ENCODE measurements around the gene RNASEH1.

The RNASEH1 gene

GRCh38 chr2:3532941-3533340 is 25.2 kb downstream of the RNASEH1 start:
- no peak overlapping the region for H3K4me3 ChIP-seq (ENCODE audit: low read depth, low read length)
- H3K4me1 ChIP-seq (ENCODE audit: control insufficient read depth, insufficient read depth, low read length), result peaks cover 11% of the 10 kb centered on the region; the same call in 1 of the 2 replicates
- no peaks in the 10 kb centered on the region for H3K27me3 ChIP-seq (ENCODE audit: control insufficient read depth, insufficient read depth, low read length)
- no peak overlapping the region for H3K27ac ChIP-seq (ENCODE audit: low read depth, low read length)
- H3K9me3 ChIP-seq (ENCODE audit: control insufficient read depth, insufficient read depth, low read depth, low read length), result no peaks in the 10 kb centered on the region
- no peaks in the 10 kb centered on the region for H3K36me3 ChIP-seq (ENCODE audit: control insufficient read depth, insufficient read depth, low read length)
- H3K9ac ChIP-seq (ENCODE audit: low read length), result no peak overlapping the region

- Histone ChIP-seq H3K4me3 (ENCODE audit: low read depth, low read length) (no peak overlapping the region), H3K9me3 (ENCODE audit: control insufficient read depth, insufficient read depth, low read depth, low read length) (no peaks in the 10 kb centered on the region), H3K27me3 (ENCODE audit: control insufficient read depth, insufficient read depth, low read length) (no peaks in the 10 kb centered on the region), H3K4me1 (ENCODE audit: control insufficient read depth, insufficient read depth, low read length) (no peaks in the 10 kb centered on the region), H3K27ac (ENCODE audit: low read depth, low read length) (no peak overlapping the region), H3K36me3 (ENCODE audit: control insufficient read depth, insufficient read depth, low read length) (no peaks in the 10 kb centered on the region), H3K9ac (ENCODE audit: low read length) (no peak overlapping the region)
Measured at GRCh38 chr2:3529316-3530025, 28.7 kb downstream of the RNASEH1 start.

- Histone ChIP-seq H3K9ac (ENCODE audit: low read length) (no peak overlapping the region), H3K4me1 (ENCODE audit: control insufficient read depth, insufficient read depth, low read length) (no peaks in the 10 kb centered on the region), H3K9me3 (ENCODE audit: control insufficient read depth, insufficient read depth, low read depth, low read length) (no peaks in the 10 kb centered on the region), H3K4me3 (ENCODE audit: low read depth, low read length) (no peak overlapping the region), H3K27ac (ENCODE audit: low read depth, low read length) (no peak overlapping the region), H3K36me3 (ENCODE audit: control insufficient read depth, insufficient read depth, low read length) (no peaks in the 10 kb centered on the region), H3K27me3 (ENCODE audit: control insufficient read depth, insufficient read depth, low read length) (no peaks in the 10 kb centered on the region)
Measured at GRCh38 chr2:3527886-3528785, 30.0 kb downstream of the RNASEH1 start.

GRCh38 chr2:3526871-3527270 is 31.3 kb downstream of the RNASEH1 start:
- Histone ChIP-seq H3K4me3 (ENCODE audit: low read depth, low read length) (no peak overlapping the region), H3K36me3 (ENCODE audit: control insufficient read depth, insufficient read depth, low read length) (no peaks in the 10 kb centered on the region), H3K9me3 (ENCODE audit: control insufficient read depth, insufficient read depth, low read depth, low read length) (no peaks in the 10 kb centered on the region), H3K27me3 (ENCODE audit: control insufficient read depth, insufficient read depth, low read length) (no peaks in the 10 kb centered on the region), H3K4me1 (ENCODE audit: control insufficient read depth, insufficient read depth, low read length) (no peaks in the 10 kb centered on the region), H3K9ac (ENCODE audit: low read length) (no peak overlapping the region), H3K27ac (ENCODE audit: low read depth, low read length) (no peak overlapping the region)

DNA sequence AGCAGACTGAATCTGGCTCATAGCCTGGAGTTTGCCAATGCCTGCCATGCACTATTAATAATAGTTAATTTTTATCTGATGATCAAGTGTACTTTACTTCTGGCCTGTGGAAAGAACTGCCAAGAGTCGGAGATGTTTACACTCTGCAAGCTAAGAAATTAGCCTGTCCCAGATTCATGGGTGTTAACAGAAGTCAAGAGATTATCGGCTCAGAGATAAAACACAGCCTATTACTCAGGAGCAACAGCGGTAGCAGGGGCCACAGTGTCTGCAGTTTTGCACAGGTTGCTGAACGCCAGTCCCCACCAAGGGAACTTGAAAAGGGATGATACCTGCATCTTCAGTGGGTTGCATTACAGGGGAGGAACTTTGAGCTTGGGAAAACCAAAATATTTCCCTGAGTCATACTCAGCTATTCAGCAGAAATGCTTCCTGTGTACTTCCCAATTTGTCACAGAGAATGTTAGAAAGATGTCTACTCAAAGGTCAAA is 34.5 kb downstream of the RNASEH1 start:
- Histone ChIP-seq H3K9ac (ENCODE audit: low read length) (no peak overlapping the region), H3K4me1 (ENCODE audit: control insufficient read depth, insufficient read depth, low read length) (peaks cover 6% of the 10 kb centered on the region; the same call in 1 of the 2 replicates), H3K4me3 (ENCODE audit: low read depth, low read length) (no peak overlapping the region), H3K27me3 (ENCODE audit: control insufficient read depth, insufficient read depth, low read length) (0 out of 2 replicates have a peak, but pooled peaks cover 6% of the 10 kb centered on the region), H3K9me3 (ENCODE audit: control insufficient read depth, insufficient read depth, low read depth, low read length) (no peaks in the 10 kb centered on the region), H3K27ac (ENCODE audit: low read depth, low read length) (no peak overlapping the region), H3K36me3 (ENCODE audit: control insufficient read depth, insufficient read depth, low read length) (no peaks in the 10 kb centered on the region)

GRCh38 chr2:3522961-3523421 is 35.1 kb downstream of the RNASEH1 start:
- Histone ChIP-seq H3K27me3 (ENCODE audit: control insufficient read depth, insufficient read depth, low read length) (0 out of 2 replicates have a peak, but pooled peaks cover 6% of the 10 kb centered on the region), H3K4me3 (ENCODE audit: low read depth, low read length) (no peak overlapping the region), H3K9ac (ENCODE audit: low read length) (no peak overlapping the region), H3K27ac (ENCODE audit: low read depth, low read length) (no peak overlapping the region), H3K4me1 (ENCODE audit: control insufficient read depth, insufficient read depth, low read length) (peaks cover 7% of the 10 kb centered on the region; the same call in 1 of the 2 replicates), H3K36me3 (ENCODE audit: control insufficient read depth, insufficient read depth, low read length) (no peaks in the 10 kb centered on the region), H3K9me3 (ENCODE audit: control insufficient read depth, insufficient read depth, low read depth, low read length) (no peaks in the 10 kb centered on the region)

DNA sequence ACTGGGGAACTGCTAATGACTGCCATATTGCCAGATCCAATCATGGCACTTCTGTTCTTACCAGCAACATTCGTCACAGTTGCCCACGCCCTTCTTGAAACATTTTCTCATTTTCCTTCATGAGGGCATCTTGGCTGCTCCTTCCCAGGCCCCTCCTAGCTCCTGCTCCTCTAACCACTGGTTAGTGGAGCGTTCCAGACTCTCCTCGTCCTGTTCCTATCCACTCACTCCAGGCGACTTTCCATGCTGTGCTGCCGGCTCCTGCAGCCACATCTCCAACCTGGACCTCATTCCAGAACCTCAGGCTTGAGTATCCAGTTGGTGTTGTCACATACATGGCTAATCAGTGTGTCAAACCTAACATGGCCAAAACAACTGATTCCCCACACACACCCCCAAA is 37.5 kb downstream of the RNASEH1 start:
- Histone ChIP-seq H3K9ac (ENCODE audit: low read length) (no peak overlapping the region), H3K27me3 (ENCODE audit: control insufficient read depth, insufficient read depth, low read length) (0 out of 2 replicates have a peak, but pooled peaks cover 6% of the 10 kb centered on the region), H3K4me3 (ENCODE audit: low read depth, low read length) (no peak overlapping the region), H3K9me3 (ENCODE audit: control insufficient read depth, insufficient read depth, low read depth, low read length) (peaks cover 5% of the 10 kb centered on the region), H3K27ac (ENCODE audit: low read depth, low read length) (no peak overlapping the region), H3K4me1 (ENCODE audit: control insufficient read depth, insufficient read depth, low read length) (peaks cover 12% of the 10 kb centered on the region; the same call in 1 of the 2 replicates), H3K36me3 (ENCODE audit: control insufficient read depth, insufficient read depth, low read length) (no peaks in the 10 kb centered on the region; the same call in 1 of the 2 replicates)

DNA sequence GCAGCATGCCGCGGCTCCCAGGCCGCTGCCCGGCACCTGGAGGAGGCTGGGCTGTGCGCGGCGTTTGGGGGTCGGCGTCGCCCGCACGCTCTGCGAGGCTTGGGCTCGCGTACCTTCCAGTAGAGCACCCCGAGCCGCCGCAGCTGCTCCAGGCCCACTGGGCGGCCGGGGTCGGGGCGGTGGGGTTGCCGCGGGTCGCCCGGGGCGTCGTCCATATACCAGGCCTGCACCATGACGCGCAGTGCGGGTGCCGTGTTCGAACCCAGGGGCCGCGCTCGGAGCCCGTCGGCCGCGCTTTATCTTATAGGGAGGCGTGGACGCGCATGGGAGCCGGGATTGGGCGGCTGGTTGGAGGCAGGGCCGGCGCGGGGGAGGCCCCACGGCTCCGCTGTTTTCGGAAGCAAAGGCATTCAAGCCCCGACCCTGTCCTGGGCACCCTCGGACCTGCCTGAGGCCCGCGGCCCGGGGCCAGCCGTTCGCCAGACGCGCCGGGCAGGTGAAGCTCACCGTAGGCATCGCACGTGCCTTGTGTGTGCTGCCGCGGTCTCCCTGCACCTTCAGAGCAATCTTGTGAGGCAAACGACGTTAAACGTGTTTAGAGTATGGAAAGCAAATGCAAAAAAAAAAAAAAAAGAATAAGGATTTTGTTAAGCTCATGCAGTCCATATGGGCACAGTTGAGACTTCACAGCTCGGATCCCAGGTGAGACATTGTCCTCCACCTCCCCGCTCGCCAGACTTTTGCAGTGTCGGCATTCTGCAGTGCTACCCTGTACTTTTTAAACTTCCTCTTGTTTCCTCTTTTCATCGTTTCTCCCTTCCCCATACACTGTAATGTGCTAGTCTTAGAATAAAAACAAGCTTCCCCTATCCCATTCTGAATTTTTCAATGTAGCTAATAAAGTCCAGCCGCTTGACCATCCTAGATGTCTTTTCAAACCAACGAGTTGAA is 38.6 kb downstream of the RNASEH1 start, which contains the start of gene ADI1:
ADI1 (minus strand) TSS at position 277 of the 951 bp plus-strand sequence; CDS start at position 233, 44 bp downstream.
- Histone ChIP-seq H3K27ac (ENCODE audit: low read depth, low read length) (peak within 1 kb of the TSS; percentile 95), H3K36me3 (ENCODE audit: control insufficient read depth, insufficient read depth, low read length) (no peaks in the 10 kb centered on the region; the same call in 1 of the 2 replicates), H3K27me3 (ENCODE audit: control insufficient read depth, insufficient read depth, low read length) (0 out of 2 replicates have a peak, but pooled peaks cover 6% of the 10 kb centered on the region), H3K9ac (ENCODE audit: low read length) (peak within 1 kb of the TSS; percentile 82), H3K9me3 (ENCODE audit: control insufficient read depth, insufficient read depth, low read depth, low read length) (peaks cover 8% of the 10 kb centered on the region), H3K4me1 (ENCODE audit: control insufficient read depth, insufficient read depth, low read length) (peaks cover 12% of the 10 kb centered on the region; the same call in 1 of the 2 replicates), H3K4me3 (ENCODE audit: low read depth, low read length) (peak within 1 kb of the TSS; percentile 75)

- H3K36me3 ChIP-seq (ENCODE audit: control insufficient read depth, insufficient read depth, low read length), result no peaks in the 10 kb centered on the region; the same call in 1 of the 2 replicates
Measured at GRCh38 chr2:3518496-3519254, 39.5 kb downstream of the RNASEH1 start.

More at GRCh38 chr2:3518496-3519254, 39.5 kb downstream of the RNASEH1 start:
- Histone ChIP-seq H3K27ac (ENCODE audit: low read depth, low read length) (peak overlapping the region; percentile 95), H3K9ac (ENCODE audit: low read length) (peak overlapping the region; percentile 82), H3K27me3 (ENCODE audit: control insufficient read depth, insufficient read depth, low read length) (0 out of 2 replicates have a peak, but pooled peaks cover 6% of the 10 kb centered on the region), H3K4me1 (ENCODE audit: control insufficient read depth, insufficient read depth, low read length) (peaks cover 12% of the 10 kb centered on the region; the same call in 1 of the 2 replicates), H3K4me3 (ENCODE audit: low read depth, low read length) (peak overlapping the region; percentile 75), H3K9me3 (ENCODE audit: control insufficient read depth, insufficient read depth, low read depth, low read length) (peaks cover 10% of the 10 kb centered on the region)

Data from HUES6 (cell line).